IPS-NIHi7 (cell line): ENCODE data around the gene HLTF.

ENCODE experiments used
- DNase-seq: peaks from one replicate; pipeline ENCODE4 v3.0.0; 2012; ENCODE audit warnings: mixed read lengths; ENCODE audit errors: extremely low spot score

Gene HLTF

DNA sequence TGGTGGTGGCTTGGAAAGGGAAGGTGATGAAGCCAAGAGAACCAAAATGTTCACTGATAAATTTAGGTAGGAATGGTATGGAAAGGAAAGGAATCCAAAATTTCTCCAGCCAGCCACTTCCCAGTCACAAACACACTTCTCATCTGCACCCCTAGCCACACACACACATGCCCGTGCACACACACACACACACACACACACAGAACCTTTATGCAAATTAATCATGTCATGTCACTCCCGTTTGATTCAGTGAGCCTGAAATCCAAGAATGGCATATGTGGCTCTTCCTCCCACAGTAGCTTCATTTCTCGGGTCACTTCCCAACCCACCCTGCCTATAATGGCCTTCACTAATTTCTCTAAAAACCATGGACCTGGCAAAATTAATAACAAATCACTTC, 3.1 kb upstream of the HLTF start:
- DNase-seq = no peak

DNA sequence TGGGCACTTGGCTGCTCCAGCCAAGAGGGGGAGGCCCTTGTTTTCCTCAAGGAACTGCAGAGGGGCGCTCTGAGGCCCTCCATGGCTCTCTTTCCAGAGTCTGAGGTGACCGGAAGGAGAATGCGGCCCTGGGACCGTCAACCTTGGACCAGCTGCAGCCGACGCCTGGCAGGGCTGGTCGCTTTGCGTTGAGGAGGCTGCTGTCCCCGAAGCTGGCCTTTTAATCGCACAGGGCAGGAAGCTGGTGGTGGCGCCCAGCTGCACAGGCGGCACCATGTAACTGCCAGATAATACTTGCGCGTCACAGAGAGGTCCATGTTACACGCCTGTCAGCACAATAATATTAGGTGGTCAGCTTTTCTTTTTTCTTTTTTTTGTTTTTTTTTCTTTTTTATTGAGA, 875 bp upstream of the HLTF start:
- DNase-seq = no peak

GRCh38 chr3:149085828-149086231, 503 bp downstream of the HLTF start:
- DNase-seq = peak; percentile 44

DNA sequence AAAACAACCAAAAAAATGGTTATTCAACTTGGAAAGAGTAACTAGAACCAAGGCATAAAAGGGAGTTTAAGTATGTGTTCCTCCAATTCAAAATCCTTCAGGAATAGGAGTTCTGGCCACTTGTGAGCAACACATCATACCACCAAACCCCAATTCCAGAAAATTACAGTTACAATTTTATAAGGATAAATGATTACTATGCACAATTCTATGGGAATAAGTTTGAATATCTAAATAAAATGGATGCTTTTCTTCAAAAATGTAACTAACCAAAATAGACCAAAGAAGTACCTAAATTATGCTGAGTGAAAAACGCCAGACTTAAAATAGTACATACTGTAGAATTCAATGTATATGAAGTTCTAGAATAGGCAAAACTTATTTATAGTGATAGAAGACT, 4.6 kb downstream of the HLTF start:
- no peak for DNase-seq

- no peak for DNase-seq
Measured at GRCh38 chr3:149080699-149081091, 5.6 kb downstream of the HLTF start.

- no peak for DNase-seq
Measured at GRCh38 chr3:149080011-149080698, 6.2 kb downstream of the HLTF start.

DNA sequence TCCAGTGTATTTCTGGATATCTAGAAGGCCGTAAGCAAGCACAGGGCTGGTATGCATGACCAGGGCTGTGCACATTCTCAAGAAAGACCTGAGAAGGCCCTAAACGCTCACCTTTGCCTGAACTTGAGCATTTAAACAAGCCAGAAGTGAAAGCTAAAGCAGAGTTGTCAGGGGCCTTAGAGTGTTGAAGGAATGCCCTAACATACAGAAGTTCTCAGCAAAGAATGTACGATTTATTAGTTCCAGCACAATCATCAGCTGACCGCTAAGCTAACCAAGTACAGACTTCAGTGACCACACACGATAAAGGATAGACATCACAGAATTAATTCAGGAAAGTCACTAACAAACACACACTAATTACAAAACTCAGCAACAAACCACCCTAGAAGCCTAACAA, 8.7 kb downstream of the HLTF start:
- no peak for DNase-seq

DNA sequence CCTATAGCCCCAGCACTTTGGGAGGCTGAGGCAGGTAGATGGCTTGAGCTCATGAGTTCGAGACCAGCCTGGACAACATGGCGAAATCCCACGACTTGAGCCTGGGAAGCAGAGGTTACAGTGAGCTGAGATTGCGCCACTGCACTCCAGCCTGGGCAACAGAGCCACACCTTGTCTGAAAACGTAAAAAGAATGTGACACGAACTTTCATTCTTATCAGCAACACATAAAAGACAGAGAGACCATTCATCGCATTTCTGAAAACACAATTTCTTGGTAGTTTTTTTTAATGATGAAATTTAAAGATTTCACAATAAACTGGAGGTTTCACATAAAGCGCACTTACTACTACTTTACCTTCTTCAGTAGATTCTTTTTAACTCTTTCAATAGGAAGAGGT, 18.4 kb downstream of the HLTF start:
- DNase-seq = no peak

- DNase-seq = no peak
Measured at GRCh38 chr3:149061776-149062175, 24.6 kb downstream of the HLTF start.

- no peak for DNase-seq
Measured at GRCh38 chr3:149058602-149059001, 27.7 kb downstream of the HLTF start.

GRCh38 chr3:149058198-149058597, 28.1 kb downstream of the HLTF start:
- no peak for DNase-seq

GRCh38 chr3:149055575-149055974, 30.8 kb downstream of the HLTF start:
- DNase-seq = no peak

- DNase-seq = no peak
Measured at GRCh38 chr3:149044339-149045083, 41.8 kb downstream of the HLTF start.

GRCh38 chr3:149042789-149043386, 43.4 kb downstream of the HLTF start:
- DNase-seq = no peak

GRCh38 chr3:149038322-149038721, 48.0 kb downstream of the HLTF start:
- no peak for DNase-seq

GRCh38 chr3:149037684-149038083, 48.6 kb downstream of the HLTF start:
- DNase-seq = no peak

DNA sequence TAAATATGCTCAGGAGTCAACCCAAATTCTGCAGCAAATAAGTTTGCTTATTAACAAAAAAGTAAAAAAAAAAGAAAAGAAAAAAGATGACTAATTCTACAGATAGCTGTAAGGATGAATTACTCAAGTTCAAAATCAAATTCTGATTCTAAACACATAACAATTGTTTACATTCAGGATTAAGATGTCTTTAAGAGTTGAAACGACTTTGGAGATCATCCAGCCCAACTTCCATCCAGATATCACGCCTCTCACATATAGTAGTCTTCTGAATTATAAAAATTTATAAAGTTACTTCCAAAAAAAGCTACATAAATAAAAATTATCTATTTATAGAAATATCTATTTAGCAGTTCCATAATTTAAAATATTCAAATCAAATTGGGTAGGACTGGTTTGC, 55.2 kb downstream of the HLTF start:
- no peak for DNase-seq

DNA sequence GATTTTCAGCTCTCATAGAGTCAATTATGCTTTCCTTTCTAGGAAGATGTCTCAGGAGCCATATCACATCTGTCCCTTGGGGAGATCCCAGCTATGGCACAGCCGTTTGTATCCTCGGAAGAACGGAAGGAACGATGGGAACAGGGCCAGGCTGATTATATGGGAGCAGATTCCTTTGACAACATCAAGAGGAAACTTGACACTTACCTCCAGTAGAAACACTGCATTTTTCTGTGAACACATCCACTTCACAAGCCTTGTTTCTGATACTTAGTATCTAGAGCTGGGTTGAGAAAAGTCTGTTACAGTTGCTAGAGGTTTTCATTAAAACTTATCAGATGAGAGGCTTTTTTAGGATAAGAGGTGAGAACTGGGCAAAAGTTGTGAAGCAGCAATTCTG, 59.6 kb downstream of the HLTF start:
- no peak for DNase-seq

GRCh38 chr3:149023951-149024350, 62.4 kb downstream of the HLTF start:
- DNase-seq = no peak

DNA sequence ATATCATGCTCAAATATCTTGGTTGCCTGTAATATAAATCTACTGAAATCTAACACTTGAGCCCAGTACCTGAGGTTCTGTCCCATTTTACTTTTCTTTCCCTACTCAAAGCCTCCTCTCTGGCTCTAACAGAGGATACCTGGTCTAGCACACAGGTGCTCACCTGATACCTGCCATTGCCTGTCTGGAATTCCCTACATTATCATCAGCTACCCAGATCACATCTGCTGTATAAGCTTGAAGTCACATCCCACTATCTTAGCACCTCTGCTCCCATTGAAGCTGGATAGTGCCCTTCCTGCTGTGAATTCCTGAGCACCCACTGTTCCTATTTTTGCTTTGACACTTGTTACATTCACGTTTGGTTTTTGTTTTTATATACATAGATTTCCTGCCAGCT, 64.5 kb downstream of the HLTF start:
- DNase-seq = no peak

- no peak for DNase-seq
Measured at GRCh38 chr3:149020839-149021252, 65.5 kb downstream of the HLTF start.

GRCh38 chr3:149020196-149020838, 66.0 kb downstream of the HLTF start:
- DNase-seq = no peak

DNA sequence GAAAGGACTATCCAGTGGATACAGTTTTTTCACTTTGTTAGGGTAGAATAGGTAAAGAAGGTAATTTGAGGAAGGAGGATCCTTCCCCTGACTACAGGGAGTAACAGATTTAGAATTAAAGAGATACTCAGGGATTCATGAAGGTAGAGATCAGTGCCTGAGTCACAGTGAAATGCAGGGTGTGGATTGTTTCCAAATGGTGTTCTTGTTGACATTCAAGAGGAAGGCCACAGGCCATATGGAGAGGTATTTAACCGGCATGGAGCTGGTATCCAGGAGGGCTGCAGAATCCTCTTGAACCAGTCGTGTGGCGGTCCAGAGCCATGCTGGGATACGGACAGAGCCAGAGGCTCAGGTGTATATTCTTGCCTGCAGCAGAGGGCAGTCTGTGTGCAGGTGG, 66.8 kb downstream of the HLTF start:
- no peak for DNase-seq
